HG03439 (cell line): ENCODE results near the gene EIF6.
"Not testable (repeated sequence)": the region's sequence is repeated elsewhere in the genome, so short reads cannot be mapped to it uniquely, and the experiment has no call there.

Source experiments
- ATAC-seq: cut with Tn5 transposase; IDR thresholded peaks from one replicate; pipeline ENCODE4 v1.9.1; 2021; ENCODE audit warnings: mild to moderate bottlenecking, moderate library complexity; ENCODE audit not compliant: unreplicated experiment

Gene EIF6

DNA sequence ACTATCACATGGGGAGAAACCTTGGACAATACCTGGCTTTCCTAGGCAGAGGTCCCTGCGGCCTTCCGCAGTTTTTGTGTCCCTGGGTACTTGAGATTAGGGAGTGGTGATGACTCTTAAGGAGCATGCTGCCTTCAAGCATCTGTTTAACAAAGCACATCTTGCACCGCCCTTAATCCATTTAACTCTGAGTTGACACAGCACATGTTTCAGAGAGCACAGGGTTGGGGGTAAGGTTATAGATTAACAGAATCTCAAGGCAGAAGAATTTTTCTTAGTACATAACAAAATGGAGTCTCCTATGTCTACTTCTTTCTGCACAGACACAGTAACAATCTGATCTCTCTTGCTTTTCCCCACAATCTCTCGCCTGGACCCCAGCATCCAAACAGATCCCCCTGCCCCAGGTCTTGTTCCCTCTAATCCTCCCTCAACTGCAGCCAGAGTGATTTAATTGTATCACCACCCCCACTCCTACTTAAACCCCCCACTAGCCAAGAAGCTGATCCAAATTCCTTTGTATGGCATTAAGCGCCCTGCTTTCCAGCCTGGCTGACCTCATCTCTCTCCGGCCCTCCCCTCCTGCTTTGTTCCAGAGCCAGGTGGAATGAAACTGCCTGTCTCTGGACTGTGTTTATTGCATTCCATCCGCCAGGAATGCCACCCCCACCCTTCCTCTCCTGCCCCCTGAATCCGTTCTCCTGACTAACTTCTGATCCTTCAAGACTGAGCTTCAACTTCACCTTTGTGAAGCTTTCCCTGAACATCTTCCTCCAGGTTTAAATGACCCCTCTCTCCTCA, 21.6 kb downstream of the EIF6 start:
- not testable (repeated sequence) for ATAC-seq

DNA sequence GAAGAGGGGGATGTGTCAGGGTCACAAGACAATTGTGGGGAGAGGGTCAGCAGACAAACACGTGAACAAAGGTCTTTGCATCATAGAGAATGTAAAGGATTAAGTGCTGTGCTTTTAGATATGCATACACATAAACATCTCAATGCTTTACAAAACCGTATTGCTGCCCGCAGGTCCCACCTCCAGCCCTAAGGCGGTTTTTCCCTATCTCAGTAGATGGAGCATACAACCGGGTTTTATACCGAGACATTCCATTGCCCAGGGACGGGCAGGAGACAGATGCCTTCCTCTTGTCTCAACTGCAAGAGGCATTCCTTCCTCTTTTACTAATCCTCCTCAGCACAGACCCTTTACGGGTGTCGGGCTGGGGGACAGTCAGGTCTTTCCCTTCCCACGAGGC, 22.3 kb downstream of the EIF6 start:
- not testable (repeated sequence) for ATAC-seq

DNA sequence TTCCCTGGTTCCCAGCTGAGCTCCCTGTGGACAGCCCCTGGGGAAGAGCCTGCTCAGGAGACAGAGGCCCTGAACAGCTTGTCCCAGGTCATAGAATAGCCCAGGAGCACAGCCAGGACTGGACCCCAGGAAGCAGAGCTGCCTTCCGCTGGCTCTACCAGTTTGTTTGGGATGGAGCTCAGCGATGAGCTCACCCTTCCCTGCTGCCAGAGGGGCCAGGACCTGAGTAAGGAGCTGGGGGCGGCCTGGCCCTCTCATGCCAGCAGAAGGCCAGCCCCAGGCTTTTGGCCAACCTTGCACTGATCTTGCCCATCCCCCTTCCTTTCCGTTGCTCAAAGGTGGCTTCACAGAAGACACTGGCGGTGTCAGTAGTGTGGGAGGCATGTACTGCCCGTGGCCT, 24.1 kb downstream of the EIF6 start:
- no peak for ATAC-seq

DNA sequence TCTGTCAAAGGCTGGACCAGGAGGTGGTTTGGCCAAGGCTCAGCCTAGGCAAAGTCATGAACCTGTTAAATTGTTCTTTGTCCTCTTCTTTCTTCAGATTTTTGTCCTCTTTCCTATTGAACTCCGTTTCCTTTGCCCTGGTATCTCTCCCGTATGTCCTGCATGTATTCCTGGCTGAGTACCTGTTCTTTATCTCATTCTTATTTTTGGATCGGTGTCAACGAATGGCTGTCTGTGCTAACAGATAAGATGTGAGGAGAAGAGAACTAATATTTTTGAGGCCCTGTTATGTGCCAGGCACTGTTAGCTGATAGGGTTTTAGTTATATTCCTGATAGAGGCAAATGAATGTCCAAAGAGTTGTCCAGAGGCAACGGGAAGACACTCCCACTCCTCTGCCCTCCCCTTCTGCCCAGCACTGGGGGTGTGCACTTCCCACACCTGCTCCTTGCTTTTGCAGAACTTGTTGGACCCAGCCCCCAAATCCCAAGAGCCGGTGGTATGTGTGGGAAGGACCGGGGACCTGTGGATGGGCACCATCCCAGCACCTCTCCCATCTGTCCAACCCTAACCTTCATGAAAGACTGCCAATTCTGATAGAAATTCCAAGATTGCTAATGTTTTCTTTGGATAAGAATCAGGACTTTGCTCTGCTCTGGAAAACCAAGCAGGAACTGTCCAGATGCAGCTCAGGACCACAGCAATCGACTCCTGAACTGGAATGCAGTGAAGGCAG, 27.2 kb downstream of the EIF6 start:
- no peak for ATAC-seq

DNA sequence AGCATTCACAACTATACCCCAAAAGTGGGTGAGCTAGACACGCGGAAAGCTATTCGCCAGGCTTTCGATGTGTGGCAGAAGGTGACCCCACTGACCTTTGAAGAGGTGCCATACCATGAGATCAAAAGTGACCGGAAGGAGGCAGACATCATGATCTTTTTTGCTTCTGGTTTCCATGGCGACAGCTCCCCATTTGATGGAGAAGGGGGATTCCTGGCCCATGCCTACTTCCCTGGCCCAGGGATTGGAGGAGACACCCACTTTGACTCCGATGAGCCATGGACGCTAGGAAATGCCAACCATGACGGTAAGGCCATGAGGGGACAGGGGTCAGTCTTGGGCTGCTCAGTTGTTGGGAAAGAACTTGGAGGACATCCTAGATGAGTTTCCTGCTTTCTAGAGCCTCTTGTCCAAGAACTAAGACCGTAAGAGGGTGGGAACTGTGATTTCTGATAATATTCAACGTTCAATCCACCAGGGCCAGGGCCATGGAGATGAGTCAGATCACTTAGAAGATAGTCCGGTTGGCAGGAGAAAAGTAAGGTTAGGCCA, 30.0 kb downstream of the EIF6 start:
- no peak for ATAC-seq

DNA sequence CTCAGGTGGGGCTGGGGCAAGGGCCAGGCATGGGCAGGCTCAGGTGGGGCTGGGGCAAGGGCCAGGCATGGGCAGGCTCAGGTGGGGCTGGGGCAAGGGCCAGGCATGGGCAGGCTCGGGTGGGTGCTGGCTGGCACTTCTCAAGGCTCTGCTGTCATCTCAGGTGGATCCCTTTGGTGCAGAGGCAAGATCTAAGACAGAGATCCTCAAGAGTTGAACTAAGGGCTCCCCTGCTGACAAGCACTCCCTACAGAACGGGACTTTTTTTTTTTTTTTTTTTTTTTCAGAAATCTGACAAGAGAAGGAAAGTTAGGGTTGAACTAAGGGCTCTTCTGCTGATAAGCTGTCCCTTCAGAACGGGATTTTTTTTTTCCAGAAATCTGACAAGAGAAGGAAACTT, 31.6 kb downstream of the EIF6 start:
- no peak for ATAC-seq

DNA sequence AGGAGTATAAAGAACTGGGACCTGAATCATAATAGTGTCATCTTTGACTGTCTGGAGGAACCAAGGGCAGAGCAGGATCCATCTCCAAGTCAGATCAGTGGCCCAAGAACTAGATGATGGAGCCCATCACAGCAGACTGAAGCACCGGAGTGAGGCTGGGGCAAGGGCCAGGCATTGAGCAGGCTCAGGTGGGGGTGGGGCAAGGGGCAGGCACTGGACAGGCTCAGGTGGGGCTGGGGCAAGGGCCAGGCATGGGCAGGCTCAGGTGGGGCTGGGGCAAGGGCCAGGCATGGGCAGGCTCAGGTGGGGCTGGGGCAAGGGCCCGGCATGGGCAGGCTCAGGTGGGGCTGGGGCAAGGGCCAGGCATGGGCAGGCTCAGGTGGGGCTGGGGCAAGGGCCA, 32.0 kb downstream of the EIF6 start:
- not testable (repeated sequence) for ATAC-seq

GRCh38 chr20:35252037-35252461, 32.5 kb downstream of the EIF6 start:
- peak; percentile 64 for ATAC-seq

DNA sequence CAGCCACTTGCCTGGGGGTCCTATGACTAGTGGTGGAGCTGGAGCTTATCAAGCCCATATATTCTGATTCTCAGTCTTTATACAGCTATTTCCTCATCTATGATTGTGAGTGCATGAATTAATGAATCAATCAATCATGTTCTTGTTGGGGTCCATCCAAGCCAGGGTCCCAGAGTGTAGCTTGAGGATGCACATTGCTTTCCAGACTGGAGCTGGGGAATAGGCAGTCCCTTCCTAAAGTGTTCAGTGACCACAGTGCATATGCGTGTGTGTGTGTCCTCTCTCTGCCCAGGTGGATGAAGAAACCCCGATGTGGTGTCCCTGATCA, 33.0 kb downstream of the EIF6 start:
- ATAC-seq: no peak

DNA sequence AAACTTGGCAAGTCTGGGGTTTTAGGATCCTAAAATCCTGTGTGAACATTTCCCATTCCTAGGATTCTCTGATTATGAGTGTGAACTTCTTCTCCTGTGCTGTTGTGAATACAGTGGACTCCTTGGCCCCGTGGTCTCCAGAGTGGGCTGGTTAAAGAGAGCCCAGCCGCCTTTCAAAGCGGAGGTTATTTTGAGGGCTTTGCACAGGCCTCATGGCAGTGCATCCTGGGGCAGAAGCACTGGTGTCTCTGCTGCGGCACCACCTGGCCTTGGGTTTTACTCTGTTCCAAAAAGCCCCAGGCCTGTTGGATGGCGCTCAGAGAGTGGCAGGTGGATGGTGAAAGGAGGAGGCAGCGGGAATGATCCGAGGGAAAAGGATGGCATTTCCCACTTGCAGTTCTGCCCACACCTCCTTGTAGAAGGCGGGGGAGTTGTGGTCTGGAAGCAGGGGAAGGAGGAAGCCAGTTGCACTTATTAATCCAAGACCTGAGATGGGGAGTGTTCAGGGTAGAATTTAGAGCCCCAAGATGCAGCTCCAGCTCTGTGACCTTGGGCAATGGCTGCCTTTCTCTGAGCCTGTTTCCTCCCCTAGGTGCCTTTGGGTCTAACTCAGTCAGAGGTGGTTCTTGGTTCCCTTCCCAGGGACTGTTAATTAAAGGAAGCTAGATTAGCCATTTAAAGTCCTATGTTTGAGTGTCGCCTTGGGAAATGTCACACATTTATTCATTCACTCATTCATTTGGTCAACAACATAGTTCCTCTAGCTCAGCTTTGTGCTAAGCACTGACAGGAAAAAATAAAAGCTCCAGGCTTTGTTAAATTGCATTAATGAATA, 35.7 kb downstream of the EIF6 start:
- no peak for ATAC-seq

DNA sequence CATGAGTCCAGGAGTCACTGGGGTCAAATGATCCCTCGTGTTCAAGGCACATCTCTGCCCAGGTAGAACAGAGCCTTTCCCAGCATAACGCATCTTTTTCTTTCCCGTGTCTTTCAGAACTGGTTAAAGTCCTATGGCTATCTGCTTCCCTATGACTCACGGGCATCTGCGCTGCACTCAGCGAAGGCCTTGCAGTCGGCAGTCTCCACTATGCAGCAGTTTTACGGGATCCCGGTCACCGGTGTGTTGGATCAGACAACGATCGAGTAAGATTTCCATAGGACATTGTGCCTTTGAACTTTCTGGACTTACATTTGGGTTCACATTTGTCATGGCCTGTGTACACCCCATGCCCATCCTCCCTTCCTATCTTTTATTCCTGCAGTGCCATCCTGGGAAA, 37.8 kb downstream of the EIF6 start:
- no peak for ATAC-seq

- ATAC-seq: no peak
These were observed 40.6 kb downstream of the EIF6 start for GRCh38 chr20:35243986-35244385.

- no peak for ATAC-seq
These were observed 41.3 kb downstream of the EIF6 start for GRCh38 chr20:35243317-35243716.

GRCh38 chr20:35240811-35241293, 43.7 kb downstream of the EIF6 start:
- ATAC-seq: no peak

DNA sequence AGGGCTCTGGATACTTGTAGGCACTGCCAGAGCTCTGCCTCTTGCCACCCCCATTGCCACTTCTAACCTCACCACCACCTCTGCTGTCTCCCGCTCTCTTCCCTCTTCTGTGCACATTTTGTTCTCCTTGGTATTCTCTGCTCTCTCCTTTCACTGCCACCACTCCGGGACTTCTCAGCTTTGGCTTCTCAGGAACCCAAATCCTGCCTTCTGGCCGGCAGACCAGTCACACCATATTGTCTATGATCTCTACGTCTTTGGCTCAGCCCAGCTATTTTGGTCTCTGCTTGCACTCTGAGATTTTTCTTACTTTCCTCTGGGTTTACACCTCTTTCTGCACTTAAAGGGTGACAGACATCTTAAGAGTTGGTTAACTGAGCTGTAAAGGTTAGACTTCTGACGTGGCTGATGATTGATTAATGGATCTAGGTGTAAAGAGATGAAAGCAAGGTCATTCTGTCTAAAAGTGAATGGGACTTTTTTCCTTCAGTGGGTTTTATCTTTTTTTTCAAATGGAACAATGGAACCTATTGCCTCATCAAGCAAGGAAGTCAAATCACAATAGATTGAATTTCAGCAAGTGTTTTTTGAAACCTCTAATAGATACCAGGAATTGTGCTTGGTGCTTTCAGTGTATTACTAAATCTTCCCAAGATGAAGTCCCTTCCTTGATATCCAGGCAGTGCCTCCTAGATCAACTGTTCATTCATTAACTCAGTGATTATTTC, 44.3 kb downstream of the EIF6 start:
- no peak for ATAC-seq

DNA sequence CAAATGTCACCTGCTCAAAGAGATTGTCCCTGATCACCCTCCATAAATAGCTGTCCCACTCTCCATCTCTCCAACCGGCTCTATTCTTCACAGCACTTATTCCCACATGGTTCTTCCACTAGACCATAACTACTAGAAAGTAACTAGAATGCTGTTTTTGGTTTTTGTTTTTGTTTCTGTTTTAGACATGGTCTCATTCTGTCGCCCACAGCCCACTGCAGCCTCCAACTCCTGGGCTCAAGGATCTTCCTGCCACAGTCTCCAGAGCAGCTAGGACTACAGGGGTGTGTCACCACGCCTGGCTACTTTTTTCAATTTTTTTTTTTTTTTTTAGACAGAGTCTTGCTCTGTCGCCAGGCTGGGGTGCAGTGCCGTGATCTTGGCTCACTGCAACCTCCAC, 45.8 kb downstream of the EIF6 start:
- ATAC-seq: no peak

- ATAC-seq: no peak
These were observed 46.4 kb downstream of the EIF6 start for GRCh38 chr20:35238170-35238569.

GRCh38 chr20:35237486-35237885, 47.1 kb downstream of the EIF6 start:
- no peak for ATAC-seq

GRCh38 chr20:35235881-35236280, 48.7 kb downstream of the EIF6 start:
- no peak for ATAC-seq

- ATAC-seq: no peak
These were observed 52.0 kb downstream of the EIF6 start for GRCh38 chr20:35232575-35232974.
